ENCODE measurements around the gene VAT1. TPM values are rescaled to one million over a fixed set of nuclear protein-coding genes. Genes with fewer than 3 reads are reported as not detected.
A peak's percentile ranks its signal among the peaks of the same experiment; 100 is the strongest.

Gene VAT1
- total RNA-seq, 1 donor from 2014 or later, result 413 TPM

GRCh38 chr17:43028221-43028861 lies 6.2 kb upstream of the VAT1 start:
- H3K9me3 Mint-ChIP-seq (ENCODE audit: unreplicated experiment), result peaks cover 4% of the 10 kb centered on the region
- H3K36me3 Mint-ChIP-seq (ENCODE audit: unreplicated experiment), result no peaks in the 10 kb centered on the region
- peaks cover 8% of the 10 kb centered on the region for H3K27me3 Mint-ChIP-seq (ENCODE audit: unreplicated experiment)
- H3K4me3 Mint-ChIP-seq (ENCODE audit: unreplicated experiment), result peak overlapping the region; percentile 71
- DNase-seq, result no peak
- H3K27ac Mint-ChIP-seq (ENCODE audit: unreplicated experiment), result peak overlapping the region; percentile 67
- TF ChIP-seq CTCF (IDR thresholded peaks at IDR 0.05; ENCODE audit: partially characterized antibody, unreplicated experiment), result no peak
- peaks cover 42% of the 10 kb centered on the region for H3K4me1 Mint-ChIP-seq (ENCODE audit: low read depth, unreplicated experiment)

- Mint-ChIP-seq H3K27ac (ENCODE audit: unreplicated experiment) (peak overlapping the region; percentile 67), H3K36me3 (ENCODE audit: unreplicated experiment) (no peaks in the 10 kb centered on the region), H3K4me3 (ENCODE audit: unreplicated experiment) (peak overlapping the region; percentile 80)
Observed at GRCh38 chr17:43027091-43028032, 5.2 kb upstream of the VAT1 start.

GRCh38 chr17:43026595-43026994 lies 4.4 kb upstream of the VAT1 start:
- peaks cover 4% of the 10 kb centered on the region for H3K9me3 Mint-ChIP-seq (ENCODE audit: unreplicated experiment)
- peaks cover 8% of the 10 kb centered on the region for H3K27me3 Mint-ChIP-seq (ENCODE audit: unreplicated experiment)
- peaks cover 42% of the 10 kb centered on the region for H3K4me1 Mint-ChIP-seq (ENCODE audit: low read depth, unreplicated experiment)
- H3K36me3 Mint-ChIP-seq (ENCODE audit: unreplicated experiment), result no peaks in the 10 kb centered on the region
- H3K27ac Mint-ChIP-seq (ENCODE audit: unreplicated experiment), result peak overlapping the region; percentile 68
- H3K4me3 Mint-ChIP-seq (ENCODE audit: unreplicated experiment), result peak overlapping the region; percentile 81
- DNase-seq, result no peak
- no peak for TF ChIP-seq CTCF (IDR thresholded peaks at IDR 0.05; ENCODE audit: partially characterized antibody, unreplicated experiment)

More at GRCh38 chr17:43027091-43028032, 5.2 kb upstream of the VAT1 start:
- peaks cover 42% of the 10 kb centered on the region for H3K4me1 Mint-ChIP-seq (ENCODE audit: low read depth, unreplicated experiment)
- DNase-seq, result no peak
- no peak for TF ChIP-seq CTCF (IDR thresholded peaks at IDR 0.05; ENCODE audit: partially characterized antibody, unreplicated experiment)
- peaks cover 4% of the 10 kb centered on the region for H3K9me3 Mint-ChIP-seq (ENCODE audit: unreplicated experiment)
- H3K27me3 Mint-ChIP-seq (ENCODE audit: unreplicated experiment), result peaks cover 8% of the 10 kb centered on the region

- peaks cover 8% of the 10 kb centered on the region for H3K9me3 Mint-ChIP-seq (ENCODE audit: unreplicated experiment)
- H3K4me1 Mint-ChIP-seq (ENCODE audit: low read depth, unreplicated experiment), result peaks cover 39% of the 10 kb centered on the region
- no peak for DNase-seq
- H3K4me3 Mint-ChIP-seq (ENCODE audit: unreplicated experiment), result peak overlapping the region; percentile 89
- H3K27ac Mint-ChIP-seq (ENCODE audit: unreplicated experiment), result peak overlapping the region; percentile 68
- no peak for TF ChIP-seq CTCF (IDR thresholded peaks at IDR 0.05; ENCODE audit: partially characterized antibody, unreplicated experiment)
- H3K27me3 Mint-ChIP-seq (ENCODE audit: unreplicated experiment), result peaks cover 9% of the 10 kb centered on the region
- no peaks in the 10 kb centered on the region for H3K36me3 Mint-ChIP-seq (ENCODE audit: unreplicated experiment)
Observed at GRCh38 chr17:43025766-43026537, 3.8 kb upstream of the VAT1 start.

Data from glutamatergic neuron (in vitro differentiated cells).